PC-3 (cell line): ENCODE measurements around the gene MMP23B.

Experiments used
- CTCF ChIP-seq: fragments of 300-600 bp; sonication (generic); conservative IDR thresholded peaks from 2 replicates; pipeline ENCODE4 v1.5.1; 2017; ENCODE audit warnings: antibody characterized with exemption, low read depth, mild to moderate bottlenecking, low read length
- EZH2 ChIP-seq: fragments of 300-600 bp; sonication (generic); IDR thresholded peaks from one replicate; pipeline ENCODE4 v1.6.1; 2017; ENCODE audit warnings: antibody characterized with exemption, mild to moderate bottlenecking, low read length; ENCODE audit not compliant: unreplicated experiment

GRCh38 chr1:1606232-1606631, 25.7 kb upstream of the MMP23B start:
- TF ChIP-seq CTCF: no peak
- TF ChIP-seq EZH2: no peak
